Measurements from ENCODE around the gene CFAP92. TPM values are rescaled to one million over a fixed set of nuclear protein-coding genes. Genes with fewer than 3 reads are reported as not detected.

Gene CFAP92
- total RNA-seq, 1 experiment from 2014 or later: 0.16 TPM

DNA sequence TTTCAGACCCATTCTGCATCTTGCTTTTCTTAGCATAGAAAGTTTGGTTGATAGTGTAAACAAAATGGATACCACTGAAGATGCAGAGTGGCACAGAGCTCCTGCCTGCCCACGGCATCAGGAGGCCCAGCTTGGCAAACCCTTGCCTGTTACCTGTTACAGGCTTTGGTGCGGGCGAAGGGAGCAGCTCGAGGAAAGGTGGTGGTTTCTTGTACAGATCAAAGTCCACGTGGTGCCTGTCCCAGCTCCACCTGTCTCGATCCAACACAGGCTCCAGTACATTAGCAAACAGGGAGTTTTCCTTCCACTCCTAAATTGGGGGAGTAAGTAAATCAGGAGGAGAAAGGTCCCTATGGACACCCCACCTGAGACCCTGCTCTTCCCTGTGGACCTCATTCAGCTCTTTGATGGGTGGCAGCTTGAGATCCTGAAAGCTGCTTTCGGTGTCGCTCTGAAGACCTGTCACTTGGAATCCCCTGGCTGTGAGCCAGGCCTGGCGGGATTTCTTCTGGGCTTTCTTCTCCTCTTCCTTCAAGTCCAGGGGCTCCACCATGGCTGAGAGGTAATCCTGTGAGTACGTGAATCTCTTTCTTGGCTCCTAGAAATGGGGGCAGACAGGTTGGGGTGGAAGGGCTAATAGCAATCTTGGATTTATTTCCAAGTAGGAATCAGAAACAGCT is 78.8 kb downstream of the CFAP92 start:
- Mint-ChIP-seq H3K36me3 (ENCODE audit: insufficient read depth, unreplicated experiment) (peaks cover 37% of the 10 kb centered on the region), H3K27me3 (ENCODE audit: insufficient read depth, unreplicated experiment) (no peaks in the 10 kb centered on the region), H3K4me1 (ENCODE audit: insufficient read depth, unreplicated experiment) (no peaks in the 10 kb centered on the region), H3K27ac (ENCODE audit: low read depth, unreplicated experiment) (no peak overlapping the region), H3K4me3 (ENCODE audit: unreplicated experiment) (no peak overlapping the region), H3K9me3 (ENCODE audit: unreplicated experiment) (no peaks in the 10 kb centered on the region)
- intact Hi-C loops (cut with micrococcal nuclease): no loop called here
- ChIA-PET CTCF (interaction anchor here (0.5 to 0.9 kb wide), 3 partner anchors 138 to 472 kb away, joined by 3 read pairs; no protein-coding TSS in a partner anchor), POLR2A (interaction anchor here (1.1 kb wide), 1 partner anchor 15 kb away, joined by 4 read pairs; no protein-coding TSS in a partner anchor)
- no peak for DNase-seq (ENCODE audit: unreplicated experiment)
- no TSS peak for BruUV-seq (replicated peaks)
- TF ChIP-seq, protein P1, sequence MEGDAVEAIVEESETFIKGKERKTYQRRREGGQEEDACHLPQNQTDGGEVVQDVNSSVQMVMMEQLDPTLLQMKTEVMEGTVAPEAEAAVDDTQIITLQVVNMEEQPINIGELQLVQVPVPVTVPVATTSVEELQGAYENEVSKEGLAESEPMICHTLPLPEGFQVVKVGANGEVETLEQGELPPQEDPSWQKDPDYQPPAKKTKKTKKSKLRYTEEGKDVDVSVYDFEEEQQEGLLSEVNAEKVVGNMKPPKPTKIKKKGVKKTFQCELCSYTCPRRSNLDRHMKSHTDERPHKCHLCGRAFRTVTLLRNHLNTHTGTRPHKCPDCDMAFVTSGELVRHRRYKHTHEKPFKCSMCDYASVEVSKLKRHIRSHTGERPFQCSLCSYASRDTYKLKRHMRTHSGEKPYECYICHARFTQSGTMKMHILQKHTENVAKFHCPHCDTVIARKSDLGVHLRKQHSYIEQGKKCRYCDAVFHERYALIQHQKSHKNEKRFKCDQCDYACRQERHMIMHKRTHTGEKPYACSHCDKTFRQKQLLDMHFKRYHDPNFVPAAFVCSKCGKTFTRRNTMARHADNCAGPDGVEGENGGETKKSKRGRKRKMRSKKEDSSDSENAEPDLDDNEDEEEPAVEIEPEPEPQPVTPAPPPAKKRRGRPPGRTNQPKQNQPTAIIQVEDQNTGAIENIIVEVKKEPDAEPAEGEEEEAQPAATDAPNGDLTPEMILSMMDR (IDR thresholded peaks at IDR 0.05; ENCODE audit: unreplicated experiment): no peak

DNA sequence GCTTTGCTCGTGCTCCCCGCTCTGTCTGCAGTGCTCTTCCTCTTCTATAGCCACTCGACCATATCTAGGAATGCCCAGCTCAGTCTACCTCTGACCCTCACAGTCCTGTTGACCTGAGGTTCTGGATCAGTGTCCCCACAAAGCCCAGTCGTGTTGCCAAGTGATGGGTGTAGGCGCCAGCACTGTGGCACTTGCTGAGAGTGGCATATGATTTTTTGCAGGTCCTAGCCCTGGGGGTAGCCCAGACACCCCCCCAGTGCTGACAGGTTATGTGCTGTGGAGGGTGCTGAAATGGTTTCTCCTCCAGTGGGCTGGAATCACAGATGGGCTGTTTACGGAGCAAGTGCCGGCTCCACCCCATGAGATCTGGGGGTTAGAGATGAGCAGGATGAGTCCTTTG is 82.0 kb downstream of the CFAP92 start:
- Mint-ChIP-seq H3K27me3 (ENCODE audit: insufficient read depth, unreplicated experiment) (no peaks in the 10 kb centered on the region), H3K27ac (ENCODE audit: low read depth, unreplicated experiment) (no peak overlapping the region), H3K4me1 (ENCODE audit: insufficient read depth, unreplicated experiment) (no peaks in the 10 kb centered on the region), H3K9me3 (ENCODE audit: unreplicated experiment) (no peaks in the 10 kb centered on the region), H3K36me3 (ENCODE audit: insufficient read depth, unreplicated experiment) (peaks cover 48% of the 10 kb centered on the region), H3K4me3 (ENCODE audit: unreplicated experiment) (no peak overlapping the region)
- no TSS peak for BruUV-seq (replicated peaks)
- POLR2A ChIA-PET: no interaction called here
- CTCF ChIA-PET: interaction anchor here (0.7 kb wide), 1 partner anchor 316 kb away, joined by 3 read pairs; no protein-coding TSS in a partner anchor
- intact Hi-C loops (cut with micrococcal nuclease): no loop called here
- no peak for DNase-seq (ENCODE audit: unreplicated experiment)
- TF ChIP-seq, protein P1 (IDR thresholded peaks at IDR 0.05; ENCODE audit: unreplicated experiment): no peak

DNA sequence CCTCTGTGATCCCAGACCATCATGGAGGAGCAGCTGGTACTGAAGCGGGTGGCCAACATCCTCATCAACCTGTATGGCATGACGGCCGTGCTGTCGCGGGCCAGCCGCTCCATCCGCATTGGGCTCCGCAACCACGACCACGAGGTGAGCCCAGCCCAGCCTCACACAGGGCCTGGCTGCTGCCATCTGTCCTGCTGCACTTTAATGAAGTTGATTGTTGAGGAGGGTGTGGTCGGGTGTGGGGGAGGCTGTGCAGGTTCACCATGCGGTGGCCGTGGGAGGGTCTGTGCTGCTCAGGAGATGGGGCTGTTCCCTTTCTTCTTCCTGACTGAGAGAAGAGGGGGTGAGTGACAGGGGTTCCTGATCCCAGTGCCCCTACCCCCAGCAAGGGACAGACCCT is 83.9 kb downstream of the CFAP92 start:
- H3K4me3 Mint-ChIP-seq (ENCODE audit: unreplicated experiment): no peak overlapping the region
- H3K4me1 Mint-ChIP-seq (ENCODE audit: insufficient read depth, unreplicated experiment): no peaks in the 10 kb centered on the region
- intact Hi-C loops (cut with micrococcal nuclease): no loop called here
- no TSS peak for BruUV-seq (replicated peaks)
- ChIA-PET CTCF (interaction anchor here (0.6 kb wide), 1 partner anchor 13 kb away, joined by 3 read pairs; no protein-coding TSS in a partner anchor), POLR2A (interaction anchor here (2.5 kb wide), 1 partner anchor 10 kb away, joined by 7 read pairs; no protein-coding TSS in a partner anchor)
- H3K27ac Mint-ChIP-seq (ENCODE audit: low read depth, unreplicated experiment): no peak overlapping the region
- H3K9me3 Mint-ChIP-seq (ENCODE audit: unreplicated experiment): no peaks in the 10 kb centered on the region
- TF ChIP-seq, protein P1 (IDR thresholded peaks at IDR 0.05; ENCODE audit: unreplicated experiment): no peak
- peaks cover 46% of the 10 kb centered on the region for H3K36me3 Mint-ChIP-seq (ENCODE audit: insufficient read depth, unreplicated experiment)
- no peak for DNase-seq (ENCODE audit: unreplicated experiment)
- no peaks in the 10 kb centered on the region for H3K27me3 Mint-ChIP-seq (ENCODE audit: insufficient read depth, unreplicated experiment)

DNA sequence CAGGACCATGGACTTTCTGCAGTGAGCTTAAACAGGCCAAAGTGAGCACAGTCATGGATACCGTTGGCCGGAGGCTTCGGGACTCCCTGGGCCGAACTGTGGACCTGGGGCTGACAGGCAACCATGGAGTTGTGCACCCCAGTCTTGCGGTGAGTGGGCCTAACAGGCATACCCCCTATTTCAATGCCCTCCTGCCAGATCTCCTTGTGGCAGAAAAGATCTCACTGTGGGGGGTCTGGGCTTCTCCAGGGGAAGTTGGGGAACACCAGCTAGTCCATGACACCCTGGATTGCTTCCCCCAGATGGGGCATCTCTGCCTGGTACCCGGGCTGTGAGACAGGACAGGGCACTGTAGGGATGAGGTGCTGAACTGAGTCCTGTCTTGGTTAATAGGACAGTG is 84.9 kb downstream of the CFAP92 start:
- Mint-ChIP-seq H3K27ac (ENCODE audit: low read depth, unreplicated experiment) (no peak overlapping the region), H3K4me1 (ENCODE audit: insufficient read depth, unreplicated experiment) (no peaks in the 10 kb centered on the region), H3K36me3 (ENCODE audit: insufficient read depth, unreplicated experiment) (peaks cover 56% of the 10 kb centered on the region), H3K27me3 (ENCODE audit: insufficient read depth, unreplicated experiment) (no peaks in the 10 kb centered on the region), H3K4me3 (ENCODE audit: unreplicated experiment) (no peak overlapping the region), H3K9me3 (ENCODE audit: unreplicated experiment) (no peaks in the 10 kb centered on the region)
- no peak for DNase-seq (ENCODE audit: unreplicated experiment)
- ChIA-PET CTCF (interaction anchor here (0.6 kb wide), 1 partner anchor 12 kb away, joined by 4 read pairs; no protein-coding TSS in a partner anchor), POLR2A (interaction anchor here (0.6 to 2.5 kb wide), 2 partner anchors 11 to 99 kb away, joined by 4 to 7 read pairs; no protein-coding TSS in a partner anchor)
- TF ChIP-seq, protein P1 (IDR thresholded peaks at IDR 0.05; ENCODE audit: unreplicated experiment): no peak
- intact Hi-C loops (cut with micrococcal nuclease): no loop called here
- no TSS peak for BruUV-seq (replicated peaks)
